H1 (cell line): Measurements from ENCODE around the gene C19orf73. TPM values are rescaled to one million over a fixed set of nuclear protein-coding genes. Genes with fewer than 3 reads are reported as not detected.

Experiments
- CTCF ChIP-seq, 3 experiments: IDR thresholded peaks; 1 replicate in 2 of 3; 2 replicates in 1 of 3; pipeline versions ENCODE4 v1.5.1 to v1.6.1; 2011; ENCODE audit warnings: low read length in 3 of 3, mild to moderate bottlenecking in 3 of 3, inconsistent platforms in 2 of 3, low read depth in 1 of 3, moderate library complexity in 1 of 3; ENCODE audit not compliant: insufficient read depth in 1 of 3; ENCODE audit errors: control extremely low read depth in 1 of 3
- SUZ12 ChIP-seq: fragments of 200-600 bp; sonication (generic); IDR thresholded peaks from 2 replicates; pipeline ENCODE4 v1.6.1; 2012; ENCODE audit warnings: mild to moderate bottlenecking, inconsistent platforms, low read length, moderate library complexity, mixed read lengths
- polyA plus RNA-seq, 7 experiments: library from polyadenylated mRNA; depleted of rRNA in 3 of 7; stranded (reverse) in 5 of 7; unstranded in 2 of 7; fragments of >200 nt in 5 of 7; fragments of 200-250 nt in 2 of 7; gene quantifications; 1 replicate in 5 of 7; 2 replicates in 1 of 7; 4 replicates in 1 of 7; pipeline versions ENCODE4 v1.2.1 to v1.2.3, GENCODE V29; 2011 to 2013; ENCODE audit warnings: missing spikeins in 2 of 7, mixed read lengths in 2 of 7
- total RNA-seq: library from RNA; stranded (reverse); fragmentation: NEBNext Ultra II Directional; extraction: Animal tissue kit (Norgen Biotek cat#: 25700); gene quantifications from 2 replicates; pipeline ENCODE4 v1.2.1, GENCODE V29; 2021

C19orf73 gene
- total and polyA plus RNA-seq, 2 of the 8 experiments (the other 6 are each of a cell fraction or from before 2014, with no cell fraction given) = 2.5 to 4.6 TPM

- TF ChIP-seq CTCF (IDR thresholded peaks at IDR 0.05; ENCODE audit: control extremely low read depth in 1 of 3, insufficient read depth in 1 of 3, low read depth in 1 of 3, low read length in 3 of 3) = no peak
- no peak for TF ChIP-seq SUZ12
Measured at GRCh38 chr19:49151267-49152118, 32.5 kb upstream of the C19orf73 start (continued).
